GM12878 (cell line): ENCODE measurements around the gene MYO19. TPM values are rescaled to one million over a fixed set of nuclear protein-coding genes. Genes with fewer than 3 reads are reported as not detected.

ENCODE experiments used
- ATAC-seq: fragments of 200-7000 bp; cut with Tn5 transposase; 3 replicates; pipeline ENCODE4 v1.9.1; 2020; ENCODE audit warnings: mild to moderate bottlenecking, moderate library complexity
- BruUV-seq: library from RNA; stranded (reverse); fragments of 400-500 nt; replicated peaks from 2 replicates; lab custom pipeline; 2021; lab: Mats Ljungman, UMichigan
- CTCF ChIA-PET: fragments of 300-600 bp; sonication (Branson Sonifier 250); formaldehyde crosslinking; extraction: SDS; loops from one replicate; lab custom pipeline; 2021; ENCODE audit warnings: inconsistent platforms; lab: Yijun Ruan, JAX
- POLR2A ChIA-PET: fragments of 350-600 bp; formaldehyde crosslinking; extraction: SDS; loops from one replicate; lab custom pipeline; 2021; ENCODE audit warnings: inconsistent platforms; lab: Charles Lee
- RAD21 ChIA-PET: fragments of 300-600 bp; sonication (Branson Sonifier 250); formaldehyde crosslinking; loops from one replicate; lab custom pipeline; 2023; ENCODE audit warnings: antibody characterized with exemption; ENCODE audit not compliant: unreplicated experiment; lab: Charles Lee
- SMC1A ChIA-PET: fragments of 300-600 bp; sonication (Branson Sonifier 250); formaldehyde crosslinking; loops from one replicate; lab custom pipeline; 2023; ENCODE audit not compliant: unreplicated experiment, uncharacterized antibody; lab: Charles Lee
- DNase-seq: peaks from one replicate; pipeline ENCODE4 v3.0.0-alpha.2; 2011; ENCODE audit warnings: low read depth, low spot score
- FAIRE-seq: peaks from 3 replicates; lab custom pipeline; 2011; peaks lifted over from hg19 to GRCh38; lab: Jason Lieb, UNC
- H2AFZ ChIP-seq: 2 replicates; pipeline ENCODE4 v1.6.0; 2011; ENCODE audit warnings: low read depth, low read length, control low read depth; ENCODE audit not compliant: control insufficient read depth
- H3K27ac ChIP-seq: 2 replicates; pipeline ENCODE4 v1.5.1; 2011; ENCODE audit warnings: control low read depth; ENCODE audit not compliant: control insufficient read depth, insufficient read depth
- H3K27me3 ChIP-seq, 2 experiments: replicated peaks in 1 of 2; 2 replicates each; pipeline versions ENCODE4 v1.6.0 to v1.6.1; 2011; ENCODE audit warnings: low read length in 1 of 2; ENCODE audit not compliant: control insufficient read depth in 2 of 2, insufficient read depth in 2 of 2
- H3K36me3 ChIP-seq, 2 experiments: 2 replicates each; pipeline ENCODE4 v1.5.1; 2011; ENCODE audit warnings: low read length in 1 of 2; ENCODE audit not compliant: control insufficient read depth in 2 of 2, insufficient read depth in 2 of 2
- H3K4me1 ChIP-seq: 2 replicates; pipeline ENCODE4 v1.6.1; 2011; ENCODE audit warnings: mild to moderate bottlenecking, low read length, moderate library complexity, mixed read lengths; ENCODE audit not compliant: control insufficient read depth, insufficient read depth
- H3K4me2 ChIP-seq: 2 replicates; pipeline ENCODE4 v1.6.0; 2011; ENCODE audit warnings: control low read depth; ENCODE audit not compliant: control insufficient read depth, insufficient read depth
- H3K4me3 ChIP-seq: fragments of 200-600 bp; sonication (generic); 2 replicates; pipeline ENCODE4 v1.5.1; 2016
- H3K79me2 ChIP-seq: 2 replicates; pipeline ENCODE4 v1.6.0; 2011; ENCODE audit warnings: low read length; ENCODE audit not compliant: control insufficient read depth, insufficient read depth
- H3K9ac ChIP-seq: 2 replicates; pipeline ENCODE4 v1.8.0; 2011; ENCODE audit warnings: low read length, control low read depth, mixed read lengths; ENCODE audit not compliant: control insufficient read depth, insufficient read depth
- H3K9me3 ChIP-seq: replicated peaks from 3 replicates; pipeline ENCODE4 v1.5.1; 2011; ENCODE audit warnings: mild to moderate bottlenecking, low read length; ENCODE audit not compliant: control insufficient read depth, insufficient read depth
- H4K20me1 ChIP-seq: 2 replicates; pipeline ENCODE4 v1.6.0; 2011; ENCODE audit not compliant: control insufficient read depth, insufficient read depth
- BHLHE40 ChIP-seq, 2 experiments: fragments of 450-650 bp in 1 of 2; IDR thresholded peaks; 2 replicates each; pipeline ENCODE4 v1.6.1; 2011 to 2017; ENCODE audit warnings: low read depth in 2 of 2, borderline replicate concordance in 1 of 2, improper control_type of control experiment in 1 of 2, low read length in 1 of 2, mild to moderate bottlenecking in 1 of 2
- ESRRA ChIP-seq: IDR thresholded peaks from 2 replicates; pipeline ENCODE4 v1.6.1; 2012; ENCODE audit warnings: mild to moderate bottlenecking, low read length, improper control_type of control experiment
- WGBS: methylation state at CpG from one replicate; pipeline ENCODE4 v1.1.6; 2016; ENCODE audit warnings: low lambda C conversion rate; ENCODE audit not compliant: insufficient replicate concordance, insufficient coverage; ENCODE audit errors: missing lambda C conversion rate; 5-methylcytosine and 5-hydroxymethylcytosine counted together
- in situ Hi-C: fragments of 300-500 bp; cut with MboI; formaldehyde crosslinking; loops from 9 replicates; pipeline ENCODE4 v1.14.3; 2018; ENCODE audit warnings: mixed read lengths
- intact Hi-C: fragments of 100-400 bp; cut with micrococcal nuclease; formaldehyde crosslinking; loops from one replicate; pipeline ENCODE4 v1.14.2; 2022; ENCODE audit not compliant: unreplicated experiment
- polyA plus RNA-seq, 11 experiments: library from polyadenylated mRNA; depleted of rRNA in 4 of 11; unstranded in 6 of 11; stranded (reverse) in 5 of 11; fragments of >200 nt; fragmentation: Nextera tagmentation in 4 of 11; fragmentation: Illumina TruSeq in 1 of 11; extraction: Ambion mirVana in 4 of 11; extraction: Trizol in 1 of 11; gene quantifications; 1 replicate in 1 of 11; 2 replicates in 10 of 11; pipeline versions ENCODE4 v1.2.1 to v1.2.3, GENCODE V29; 2011 to 2016; ENCODE audit warnings: inconsistent platforms in 2 of 11, missing spikeins in 2 of 11, low read depth in 1 of 11
- total RNA-seq, 4 experiments: library from RNA; depleted of rRNA in 3 of 4; stranded (reverse); fragments of >200 nt in 3 of 4; fragmentation: Illumina TruSeq in 1 of 4; extraction: Trizol in 1 of 4; gene quantifications; 2 replicates each; pipeline versions ENCODE4 v1.2.1 to v1.2.3, GENCODE V29; 2013 to 2021
- TF ChIP-seq, protein P1 (sequence below): fragments of 450-650 bp; formaldehyde crosslinking; IDR thresholded peaks from 2 replicates; pipeline ENCODE4 v1.4.0; 2022; ENCODE audit warnings: mild to moderate bottlenecking, moderate library complexity
- TF ChIP-seq, protein P2 (sequence below): IDR thresholded peaks from 2 replicates; pipeline ENCODE4 v1.6.1; 2012; ENCODE audit warnings: low read depth, low read length, improper control_type of control experiment
- TF ChIP-seq, protein P3 (sequence below): IDR thresholded peaks from 2 replicates; pipeline ENCODE4 v1.6.1; 2012; ENCODE audit warnings: low read depth, low read length, improper control_type of control experiment

The MYO19 gene
- total and polyA plus RNA-seq, 10 of the 15 experiments (the other 5 are each of a cell fraction or from before 2014, with no cell fraction given): 11.4 to 103 (median 67.1) TPM

DNA sequence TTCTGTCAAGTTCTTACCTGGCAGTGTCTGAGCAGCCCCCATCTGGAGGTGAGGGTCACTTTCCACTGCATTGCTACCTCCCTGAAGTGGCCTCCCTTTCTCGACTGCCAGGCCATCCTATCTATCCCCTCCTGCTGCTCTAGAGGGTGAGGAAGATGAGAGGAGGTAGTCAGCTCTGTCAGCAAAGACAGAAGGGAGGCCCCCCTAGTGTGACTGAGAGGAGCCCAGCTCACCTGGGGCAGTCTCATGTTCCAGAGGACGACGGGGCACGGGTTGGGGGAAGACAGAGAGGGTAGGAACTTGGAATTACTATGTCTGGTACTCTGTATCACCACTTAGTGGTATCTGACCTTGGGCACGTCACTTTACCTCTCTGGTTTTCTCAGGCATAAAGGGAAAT is 22.0 kb downstream of the MYO19 start:
- H3K9me3 ChIP-seq: no peaks in the 10 kb centered on the region

More for the DNA sequence above, 22.0 kb downstream of the MYO19 start:
- Histone ChIP-seq H3K27ac (no peak overlapping the region), H3K4me3 (no peak overlapping the region), H2AFZ (no peak overlapping the region), H3K36me3 (peaks cover 17 to 18% of the 10 kb centered on the region in 2 experiments; a peak in 3 of 4 replicates), H3K9ac (no peak overlapping the region), H3K4me2 (no peak overlapping the region), H4K20me1 (no peaks in the 10 kb centered on the region), H3K4me1 (no peaks in the 10 kb centered on the region), H3K27me3 (no peaks in the 10 kb centered on the region), H3K79me2 (no peaks in the 10 kb centered on the region)
- ATAC-seq (no peak), DNase-seq (no peak), FAIRE-seq (no peak)
- RAD21 ChIA-PET: no interaction called here
- TF ChIP-seq, protein P1, sequence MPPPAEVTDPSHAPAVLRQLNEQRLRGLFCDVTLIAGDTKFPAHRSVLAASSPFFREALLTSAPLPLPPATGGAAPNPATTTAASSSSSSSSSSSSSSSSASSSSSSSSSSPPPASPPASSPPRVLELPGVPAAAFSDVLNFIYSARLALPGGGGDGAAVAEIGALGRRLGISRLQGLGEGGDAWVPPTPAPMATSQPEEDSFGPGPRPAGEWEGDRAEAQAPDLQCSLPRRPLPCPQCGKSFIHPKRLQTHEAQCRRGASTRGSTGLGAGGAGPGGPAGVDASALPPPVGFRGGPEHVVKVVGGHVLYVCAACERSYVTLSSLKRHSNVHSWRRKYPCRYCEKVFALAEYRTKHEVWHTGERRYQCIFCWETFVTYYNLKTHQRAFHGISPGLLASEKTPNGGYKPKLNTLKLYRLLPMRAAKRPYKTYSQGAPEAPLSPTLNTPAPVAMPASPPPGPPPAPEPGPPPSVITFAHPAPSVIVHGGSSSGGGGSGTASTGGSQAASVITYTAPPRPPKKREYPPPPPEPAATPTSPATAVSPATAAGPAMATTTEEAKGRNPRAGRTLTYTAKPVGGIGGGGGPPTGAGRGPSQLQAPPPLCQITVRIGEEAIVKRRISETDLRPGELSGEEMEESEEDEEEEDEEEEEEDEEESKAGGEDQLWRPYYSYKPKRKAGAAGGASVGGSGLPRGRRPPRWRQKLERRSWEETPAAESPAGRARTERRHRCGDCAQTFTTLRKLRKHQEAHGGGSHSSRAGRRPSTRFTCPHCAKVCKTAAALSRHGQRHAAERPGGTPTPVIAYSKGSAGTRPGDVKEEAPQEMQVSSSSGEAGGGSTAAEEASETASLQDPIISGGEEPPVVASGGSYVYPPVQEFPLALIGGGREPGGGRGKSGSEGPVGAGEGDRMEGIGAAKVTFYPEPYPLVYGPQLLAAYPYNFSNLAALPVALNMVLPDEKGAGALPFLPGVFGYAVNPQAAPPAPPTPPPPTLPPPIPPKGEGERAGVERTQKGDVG (CRISPR knock-in tag): no peak
- TF ChIP-seq BHLHE40 (IDR thresholded peaks at IDR 0.05; ENCODE audit: borderline replicate concordance in 1 of 2, low read depth in 2 of 2, low read length in 1 of 2) (no peak), ESRRA (no peak)
- TF ChIP-seq, protein P2, sequence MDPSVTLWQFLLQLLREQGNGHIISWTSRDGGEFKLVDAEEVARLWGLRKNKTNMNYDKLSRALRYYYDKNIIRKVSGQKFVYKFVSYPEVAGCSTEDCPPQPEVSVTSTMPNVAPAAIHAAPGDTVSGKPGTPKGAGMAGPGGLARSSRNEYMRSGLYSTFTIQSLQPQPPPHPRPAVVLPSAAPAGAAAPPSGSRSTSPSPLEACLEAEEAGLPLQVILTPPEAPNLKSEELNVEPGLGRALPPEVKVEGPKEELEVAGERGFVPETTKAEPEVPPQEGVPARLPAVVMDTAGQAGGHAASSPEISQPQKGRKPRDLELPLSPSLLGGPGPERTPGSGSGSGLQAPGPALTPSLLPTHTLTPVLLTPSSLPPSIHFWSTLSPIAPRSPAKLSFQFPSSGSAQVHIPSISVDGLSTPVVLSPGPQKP: no peak
- TF ChIP-seq, protein P3, sequence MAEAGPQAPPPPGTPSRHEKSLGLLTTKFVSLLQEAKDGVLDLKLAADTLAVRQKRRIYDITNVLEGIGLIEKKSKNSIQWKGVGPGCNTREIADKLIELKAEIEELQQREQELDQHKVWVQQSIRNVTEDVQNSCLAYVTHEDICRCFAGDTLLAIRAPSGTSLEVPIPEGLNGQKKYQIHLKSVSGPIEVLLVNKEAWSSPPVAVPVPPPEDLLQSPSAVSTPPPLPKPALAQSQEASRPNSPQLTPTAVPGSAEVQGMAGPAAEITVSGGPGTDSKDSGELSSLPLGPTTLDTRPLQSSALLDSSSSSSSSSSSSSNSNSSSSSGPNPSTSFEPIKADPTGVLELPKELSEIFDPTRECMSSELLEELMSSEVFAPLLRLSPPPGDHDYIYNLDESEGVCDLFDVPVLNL: no peak
- 97% methylated on average over 5 of the region's 5 CpGs for WGBS
- SMC1A ChIA-PET: no interaction called here
- POLR2A ChIA-PET: no interaction called here
- BruUV-seq: no TSS peak
- in situ Hi-C loops (no loop called here), intact Hi-C loops (no loop called here)
- CTCF ChIA-PET: no interaction called here
